Dendritic cell treated with granulocyte-macrophage colony-stimulating factor and Interleukin-4, amounts not matched to agents 40 ng/mL and 50 ng/mL, for 4 days (primary cell): ENCODE data around the gene LRR1.
"Not testable (repeated sequence)": the region's sequence is repeated elsewhere in the genome, so short reads cannot be mapped to it uniquely, and the experiment has no call there.

ENCODE experiments used
- H3K27ac Mint-ChIP-seq: one replicate; pipeline ENCODE4 v1.8.0; 2022; ENCODE audit warnings: mild to moderate bottlenecking, mixed read lengths
- H3K27me3 Mint-ChIP-seq: one replicate; pipeline ENCODE4 v1.8.0; 2022; ENCODE audit warnings: mild to moderate bottlenecking, mixed read lengths
- H3K36me3 Mint-ChIP-seq: one replicate; pipeline ENCODE4 v1.8.0; 2022; ENCODE audit warnings: low read depth, mixed read lengths
- H3K4me1 Mint-ChIP-seq: one replicate; pipeline ENCODE4 v1.8.0; 2022; ENCODE audit warnings: low read depth, mixed read lengths
- H3K4me3 Mint-ChIP-seq: one replicate; pipeline ENCODE4 v1.8.0; 2022; ENCODE audit warnings: mild to moderate bottlenecking, moderate library complexity, mixed read lengths
- H3K9me3 Mint-ChIP-seq: one replicate; pipeline ENCODE4 v1.8.0; 2022; ENCODE audit warnings: mixed read lengths
- intact Hi-C: fragments of 100-400 bp; cut with micrococcal nuclease; formaldehyde crosslinking; loops from one replicate; pipeline ENCODE4 v1.15.0; 2022

Gene LRR1

GRCh38 chr14:49623941-49624839 is 25.4 kb downstream of the LRR1 start:
- Mint-ChIP-seq H3K4me1 (peaks cover 11% of the 10 kb centered on the region), H3K4me3 (peak overlapping the region; percentile 9), H3K36me3 (peaks cover 58% of the 10 kb centered on the region), H3K27ac (no peak overlapping the region), H3K27me3 (no peaks in the 10 kb centered on the region), H3K9me3 (no peaks in the 10 kb centered on the region)
- intact Hi-C loops, result no loop called here

GRCh38 chr14:49633640-49634546 is 35.2 kb downstream of the LRR1 start:
- Mint-ChIP-seq H3K27ac (peak overlapping the region; percentile 87), H3K4me1 (peaks cover 40% of the 10 kb centered on the region), H3K9me3 (no peaks in the 10 kb centered on the region), H3K4me3 (peak overlapping the region; percentile 94), H3K27me3 (no peaks in the 10 kb centered on the region), H3K36me3 (peaks cover 58% of the 10 kb centered on the region)
- intact Hi-C loops, result loop anchor here (1.0 to 10.0 kb wide), 4 partner anchors 13 to 601 kb away; partner anchors contain the start of genes MGAT2, RPL36AL and SOS2

GRCh38 chr14:49634547-49635334 is 36.0 kb downstream of the LRR1 start, which contains the start of gene DNAAF2:
Gene DNAAF2 (minus strand): TSS chr14:49635244. CDS start chr14:49635149, 95 bp downstream.
- Mint-ChIP-seq H3K4me3 (peak within 1 kb of the TSS; percentile 94), H3K27ac (peak within 1 kb of the TSS; percentile 87), H3K36me3 (peaks cover 57% of the 10 kb centered on the region), H3K27me3 (no peaks in the 10 kb centered on the region), H3K4me1 (peaks cover 42% of the 10 kb centered on the region), H3K9me3 (no peaks in the 10 kb centered on the region)
- intact Hi-C loops, result loop anchor here (1.0 to 10.0 kb wide), 5 partner anchors 14 to 600 kb away; partner anchors contain the start of genes MGAT2, POLE2, RPL36AL and SOS2

- no peak overlapping the region for H3K4me3 Mint-ChIP-seq
- H3K27me3 Mint-ChIP-seq, result no peaks in the 10 kb centered on the region
- H3K9me3 Mint-ChIP-seq, result no peaks in the 10 kb centered on the region
- intact Hi-C loops, result loop anchor here (5.0 to 10.0 kb wide), 2 partner anchors 50 to 598 kb away; partner anchors contain the start of genes POLE2 and SOS2
- H3K36me3 Mint-ChIP-seq, result peaks cover 51% of the 10 kb centered on the region
- H3K27ac Mint-ChIP-seq, result peak overlapping the region; percentile 8
- peaks cover 34% of the 10 kb centered on the region for H3K4me1 Mint-ChIP-seq
Observed at GRCh38 chr14:49636866-49637265, 38.1 kb downstream of the LRR1 start.

- H3K4me1 Mint-ChIP-seq, result peaks cover 40% of the 10 kb centered on the region
Observed at GRCh38 chr14:49637534-49638078, 38.9 kb downstream of the LRR1 start.

GRCh38 chr14:49640540-49641417 is 42.0 kb downstream of the LRR1 start:
- no peaks in the 10 kb centered on the region for H3K27me3 Mint-ChIP-seq
- H3K9me3 Mint-ChIP-seq, result no peaks in the 10 kb centered on the region
- no peak overlapping the region for H3K27ac Mint-ChIP-seq
- no peak overlapping the region for H3K4me3 Mint-ChIP-seq
- H3K36me3 Mint-ChIP-seq, result peaks cover 51% of the 10 kb centered on the region
- intact Hi-C loops, result no loop called here
- H3K4me1 Mint-ChIP-seq, result peaks cover 29% of the 10 kb centered on the region

More at GRCh38 chr14:49637534-49638078, 38.9 kb downstream of the LRR1 start:
- no peaks in the 10 kb centered on the region for H3K9me3 Mint-ChIP-seq
- no peak overlapping the region for H3K4me3 Mint-ChIP-seq
- H3K27me3 Mint-ChIP-seq, result no peaks in the 10 kb centered on the region
- peaks cover 58% of the 10 kb centered on the region for H3K36me3 Mint-ChIP-seq
- intact Hi-C loops, result loop anchor here (5.0 to 10.0 kb wide), 2 partner anchors 50 to 597 kb away; partner anchors contain the start of genes POLE2 and SOS2
- H3K27ac Mint-ChIP-seq, result peak overlapping the region; percentile 8

- peaks cover 48% of the 10 kb centered on the region for H3K36me3 Mint-ChIP-seq
- no peak overlapping the region for H3K27ac Mint-ChIP-seq
- H3K4me3 Mint-ChIP-seq, result no peak overlapping the region
- no peaks in the 10 kb centered on the region for H3K9me3 Mint-ChIP-seq
- H3K27me3 Mint-ChIP-seq, result no peaks in the 10 kb centered on the region
- H3K4me1 Mint-ChIP-seq, result peaks cover 25% of the 10 kb centered on the region
- intact Hi-C loops, result no loop called here
Observed at GRCh38 chr14:49641697-49642129, 43.0 kb downstream of the LRR1 start.

- no peaks in the 10 kb centered on the region for H3K27me3 Mint-ChIP-seq
- no peak overlapping the region for H3K4me3 Mint-ChIP-seq
- H3K36me3 Mint-ChIP-seq, result peaks cover 48% of the 10 kb centered on the region
- H3K4me1 Mint-ChIP-seq, result peaks cover 21% of the 10 kb centered on the region
- H3K9me3 Mint-ChIP-seq, result no peaks in the 10 kb centered on the region
- intact Hi-C loops, result no loop called here
- H3K27ac Mint-ChIP-seq, result no peak overlapping the region
Observed at GRCh38 chr14:49642163-49642562, 43.4 kb downstream of the LRR1 start.

GRCh38 chr14:49653508-49653907 is 54.8 kb downstream of the LRR1 start:
- Mint-ChIP-seq H3K9me3 (no peaks in the 10 kb centered on the region), H3K36me3 (no peaks in the 10 kb centered on the region), H3K4me3 (no peak overlapping the region), H3K4me1 (no peaks in the 10 kb centered on the region), H3K27me3 (no peaks in the 10 kb centered on the region), H3K27ac (no peak overlapping the region)
- intact Hi-C loops, result no loop called here

- Mint-ChIP-seq H3K36me3 (no peaks in the 10 kb centered on the region), H3K27me3 (no peaks in the 10 kb centered on the region), H3K4me1 (no peaks in the 10 kb centered on the region), H3K4me3 (no peak overlapping the region), H3K9me3 (no peaks in the 10 kb centered on the region), H3K27ac (no peak overlapping the region)
- intact Hi-C loops, result no loop called here
Observed at GRCh38 chr14:49654511-49654910, 55.8 kb downstream of the LRR1 start.

- H3K4me1 Mint-ChIP-seq, H3K9me3 Mint-ChIP-seq, H3K4me3 Mint-ChIP-seq, intact Hi-C loops, H3K36me3 Mint-ChIP-seq, H3K27me3 Mint-ChIP-seq, H3K27ac Mint-ChIP-seq: not testable (repeated sequence)
Observed at GRCh38 chr14:49657500-49657899, 58.8 kb downstream of the LRR1 start.
